C4-2B (cell line): ENCODE results near the gene PCSK6.
"Not testable (repeated sequence)": the region's sequence is repeated elsewhere in the genome, so short reads cannot be mapped to it uniquely, and the experiment has no call there.

ENCODE experiments used
- H3K27ac ChIP-seq: fragments of 450-650 bp; 2 replicates; pipeline ENCODE4 v1.5.1; 2017
- ZFX ChIP-seq: fragments of 450-650 bp; IDR thresholded peaks from 2 replicates; pipeline ENCODE4 v1.6.1; 2017
- TF ChIP-seq, protein P1 (sequence below): fragments of 450-650 bp; conservative IDR thresholded peaks from 2 replicates; pipeline ENCODE4 v1.5.1; 2017; ENCODE audit warnings: mild to moderate bottlenecking

PCSK6 gene

GRCh38 chr15:101348643-101349042 lies 140.9 kb downstream of the PCSK6 start:
- no peak for TF ChIP-seq ZFX
- TF ChIP-seq, protein P1, sequence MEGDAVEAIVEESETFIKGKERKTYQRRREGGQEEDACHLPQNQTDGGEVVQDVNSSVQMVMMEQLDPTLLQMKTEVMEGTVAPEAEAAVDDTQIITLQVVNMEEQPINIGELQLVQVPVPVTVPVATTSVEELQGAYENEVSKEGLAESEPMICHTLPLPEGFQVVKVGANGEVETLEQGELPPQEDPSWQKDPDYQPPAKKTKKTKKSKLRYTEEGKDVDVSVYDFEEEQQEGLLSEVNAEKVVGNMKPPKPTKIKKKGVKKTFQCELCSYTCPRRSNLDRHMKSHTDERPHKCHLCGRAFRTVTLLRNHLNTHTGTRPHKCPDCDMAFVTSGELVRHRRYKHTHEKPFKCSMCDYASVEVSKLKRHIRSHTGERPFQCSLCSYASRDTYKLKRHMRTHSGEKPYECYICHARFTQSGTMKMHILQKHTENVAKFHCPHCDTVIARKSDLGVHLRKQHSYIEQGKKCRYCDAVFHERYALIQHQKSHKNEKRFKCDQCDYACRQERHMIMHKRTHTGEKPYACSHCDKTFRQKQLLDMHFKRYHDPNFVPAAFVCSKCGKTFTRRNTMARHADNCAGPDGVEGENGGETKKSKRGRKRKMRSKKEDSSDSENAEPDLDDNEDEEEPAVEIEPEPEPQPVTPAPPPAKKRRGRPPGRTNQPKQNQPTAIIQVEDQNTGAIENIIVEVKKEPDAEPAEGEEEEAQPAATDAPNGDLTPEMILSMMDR, result no peak
- H3K27ac ChIP-seq, result peak overlapping the region; percentile 41; the same call in 1 of the 2 replicates

GRCh38 chr15:101348015-101348414 lies 141.5 kb downstream of the PCSK6 start:
- no peak for TF ChIP-seq ZFX
- TF ChIP-seq, protein P1, result no peak
- peak overlapping the region; percentile 41; the same call in 1 of the 2 replicates for H3K27ac ChIP-seq

- TF ChIP-seq ZFX, result no peak
- TF ChIP-seq, protein P1, result no peak
- no peak overlapping the region for H3K27ac ChIP-seq
Measured at GRCh38 chr15:101347454-101347853, 142.1 kb downstream of the PCSK6 start.

- TF ChIP-seq, protein P1, result no peak
- TF ChIP-seq ZFX, result no peak
- no peak overlapping the region for H3K27ac ChIP-seq
Measured at GRCh38 chr15:101346928-101347327, 142.6 kb downstream of the PCSK6 start.

DNA sequence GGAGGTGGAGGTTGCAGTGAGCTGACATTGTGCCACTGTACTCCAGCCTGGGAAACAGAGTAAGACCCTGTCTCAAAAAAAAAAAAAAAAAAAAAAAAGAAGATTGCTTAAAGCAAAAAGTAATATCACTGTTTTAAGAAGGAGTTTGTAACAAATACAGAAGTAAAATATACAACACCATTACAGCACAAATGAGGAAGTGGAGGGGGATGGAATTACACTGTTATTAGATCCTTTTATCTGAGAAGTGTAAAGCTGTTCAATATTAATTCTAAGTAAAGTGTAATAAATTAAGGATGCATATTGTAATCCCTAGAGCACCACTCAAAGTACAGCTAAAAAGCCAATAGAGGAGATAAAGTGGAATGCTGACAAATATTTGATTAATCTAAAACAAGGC lies 147.5 kb downstream of the PCSK6 start:
- TF ChIP-seq ZFX, result no peak
- TF ChIP-seq, protein P1, result no peak
- no peak overlapping the region for H3K27ac ChIP-seq

GRCh38 chr15:101338502-101339057 lies 150.9 kb downstream of the PCSK6 start:
- H3K27ac ChIP-seq, result no peak overlapping the region
- TF ChIP-seq, protein P1, result no peak
- TF ChIP-seq ZFX, result no peak

GRCh38 chr15:101337976-101338375 lies 151.5 kb downstream of the PCSK6 start:
- no peak overlapping the region for H3K27ac ChIP-seq
- TF ChIP-seq ZFX, result no peak
- TF ChIP-seq, protein P1, result no peak

DNA sequence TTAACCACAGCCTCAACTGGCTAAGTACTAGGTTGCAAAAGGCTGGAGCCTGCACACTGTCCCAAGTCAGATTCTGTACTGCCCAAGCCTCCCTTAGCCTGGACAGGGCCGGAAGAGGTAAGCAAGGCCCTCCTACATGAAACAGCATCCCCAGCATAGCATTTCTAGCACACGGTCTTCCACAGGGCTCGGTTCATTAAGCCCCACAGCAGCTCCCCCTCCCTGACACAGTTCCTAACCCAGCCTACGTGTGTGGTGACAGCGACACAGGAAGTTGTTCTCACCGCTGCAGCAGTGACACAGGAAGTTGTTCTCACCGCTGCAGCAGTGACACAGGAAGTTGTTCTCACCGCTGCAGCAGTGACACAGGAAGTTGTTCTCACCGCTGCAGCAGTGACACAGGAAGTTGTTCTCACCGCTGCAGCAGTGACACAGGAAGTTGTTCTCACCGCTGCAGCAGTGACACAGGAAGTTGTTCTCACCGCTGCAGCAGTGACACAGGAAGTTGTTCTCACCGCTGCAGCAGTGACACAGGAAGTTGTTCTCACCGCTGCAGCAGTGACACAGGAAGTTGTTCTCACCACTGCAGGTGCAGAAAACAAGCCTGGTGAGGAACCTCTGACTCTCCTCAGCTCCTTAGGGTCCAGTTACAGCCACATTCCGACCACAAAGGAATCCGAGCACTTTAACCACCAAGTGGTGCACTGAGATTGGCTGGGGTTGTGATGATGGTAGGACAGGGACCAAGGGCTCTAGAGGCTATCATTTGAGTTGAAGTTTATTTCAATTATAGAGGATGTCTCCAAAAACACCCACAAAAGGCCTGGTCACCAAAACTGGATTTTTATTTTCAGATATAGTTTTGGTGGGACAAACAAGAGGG lies 155.4 kb downstream of the PCSK6 start:
- H3K27ac ChIP-seq, result not testable (repeated sequence)
